22Rv1 (cell line): ENCODE data around the gene SARS1.

ENCODE experiments used
- CTCF ChIP-seq: fragments of 450-650 bp; IDR thresholded peaks from 2 replicates; pipeline ENCODE4 v1.5.1; 2017; ENCODE audit warnings: mild to moderate bottlenecking
- ZFX ChIP-seq: fragments of 450-650 bp; IDR thresholded peaks from 2 replicates; pipeline ENCODE4 v1.6.1; 2017; ENCODE audit warnings: antibody characterized with exemption, borderline replicate concordance

- TF ChIP-seq CTCF: no peak
- no peak for TF ChIP-seq ZFX
These were observed 68.2 kb downstream of the SARS1 start for GRCh38 chr1:109281680-109282496.
